Measurements from ENCODE around the gene LCE4A.

Gene LCE4A

DNA sequence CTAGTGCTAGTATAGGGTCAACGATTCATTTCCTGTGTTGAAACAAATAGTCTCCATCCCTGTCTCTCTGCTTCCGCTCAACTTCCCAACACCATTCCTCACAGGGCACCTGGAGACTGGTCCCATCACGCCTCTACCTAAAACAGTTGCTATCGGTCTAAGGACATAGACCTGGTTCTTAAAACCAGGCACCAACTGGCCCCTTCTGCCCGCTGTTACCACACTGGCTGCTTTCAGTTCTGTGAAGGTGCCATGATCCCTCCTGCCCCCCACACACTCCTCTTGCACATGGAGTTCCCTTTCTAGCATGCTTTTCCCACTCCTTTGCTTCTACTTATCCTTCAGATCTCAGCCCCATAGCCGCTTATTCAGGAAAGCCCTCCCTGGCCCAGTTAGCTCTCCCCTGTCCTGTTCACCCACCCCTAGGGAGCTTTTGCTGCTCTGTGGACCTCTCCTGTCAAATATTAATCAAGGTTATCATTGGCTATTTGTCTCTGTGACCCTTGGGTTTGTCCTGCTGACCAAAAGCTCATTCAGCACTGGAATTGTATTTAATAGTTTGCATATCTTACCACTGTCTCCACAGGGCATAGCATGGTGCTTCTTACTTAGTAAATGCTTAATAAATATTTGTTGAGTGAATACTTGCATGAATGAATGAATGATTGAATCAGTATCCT is 37.9 kb downstream of the LCE4A start:
- TF ChIP-seq, protein P1, sequence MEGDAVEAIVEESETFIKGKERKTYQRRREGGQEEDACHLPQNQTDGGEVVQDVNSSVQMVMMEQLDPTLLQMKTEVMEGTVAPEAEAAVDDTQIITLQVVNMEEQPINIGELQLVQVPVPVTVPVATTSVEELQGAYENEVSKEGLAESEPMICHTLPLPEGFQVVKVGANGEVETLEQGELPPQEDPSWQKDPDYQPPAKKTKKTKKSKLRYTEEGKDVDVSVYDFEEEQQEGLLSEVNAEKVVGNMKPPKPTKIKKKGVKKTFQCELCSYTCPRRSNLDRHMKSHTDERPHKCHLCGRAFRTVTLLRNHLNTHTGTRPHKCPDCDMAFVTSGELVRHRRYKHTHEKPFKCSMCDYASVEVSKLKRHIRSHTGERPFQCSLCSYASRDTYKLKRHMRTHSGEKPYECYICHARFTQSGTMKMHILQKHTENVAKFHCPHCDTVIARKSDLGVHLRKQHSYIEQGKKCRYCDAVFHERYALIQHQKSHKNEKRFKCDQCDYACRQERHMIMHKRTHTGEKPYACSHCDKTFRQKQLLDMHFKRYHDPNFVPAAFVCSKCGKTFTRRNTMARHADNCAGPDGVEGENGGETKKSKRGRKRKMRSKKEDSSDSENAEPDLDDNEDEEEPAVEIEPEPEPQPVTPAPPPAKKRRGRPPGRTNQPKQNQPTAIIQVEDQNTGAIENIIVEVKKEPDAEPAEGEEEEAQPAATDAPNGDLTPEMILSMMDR (IDR thresholded peaks at IDR 0.05; ENCODE audit: low read depth, low read length): no peak
- no peak for DNase-seq (ENCODE audit: extremely low read depth, low read depth)

DNA sequence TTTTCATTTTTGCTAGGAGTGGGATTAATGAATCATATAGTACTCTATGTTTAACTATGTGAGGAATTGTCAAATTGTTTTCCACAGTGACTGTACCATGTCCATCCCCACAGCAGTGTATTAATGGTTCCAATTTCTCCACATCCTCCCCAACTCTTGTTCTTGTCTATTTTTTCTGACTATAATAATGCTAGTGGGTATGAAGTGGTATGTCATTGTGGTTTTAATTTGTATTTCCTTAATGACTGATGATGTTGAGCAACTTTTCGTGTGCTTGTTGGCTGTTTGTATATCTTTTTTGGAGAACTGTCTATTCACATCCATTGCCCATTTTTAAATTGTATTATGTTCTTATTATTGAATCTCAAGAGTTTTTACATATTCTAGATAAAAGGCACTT is 39.9 kb downstream of the LCE4A start:
- TF ChIP-seq, protein P1 (IDR thresholded peaks at IDR 0.05; ENCODE audit: low read depth, low read length): no peak
- no peak for DNase-seq (ENCODE audit: extremely low read depth, low read depth)

- TF ChIP-seq, protein P1 (IDR thresholded peaks at IDR 0.05; ENCODE audit: low read depth, low read length): no peak
- no peak for DNase-seq (ENCODE audit: extremely low read depth, low read depth)
These were observed 44.3 kb downstream of the LCE4A start for GRCh38 chr1:152752225-152752624.

GRCh38 chr1:152753586-152753985 is 45.6 kb downstream of the LCE4A start:
- no peak for DNase-seq (ENCODE audit: extremely low read depth, low read depth)
- TF ChIP-seq, protein P1 (IDR thresholded peaks at IDR 0.05; ENCODE audit: low read depth, low read length): no peak

- DNase-seq (ENCODE audit: extremely low read depth, low read depth): no peak
- TF ChIP-seq, protein P1 (IDR thresholded peaks at IDR 0.05; ENCODE audit: low read depth, low read length): no peak
These were observed 48.9 kb downstream of the LCE4A start for GRCh38 chr1:152756872-152757271.

- TF ChIP-seq, protein P1 (IDR thresholded peaks at IDR 0.05; ENCODE audit: low read depth, low read length): no peak
- DNase-seq (ENCODE audit: extremely low read depth, low read depth): no peak
These were observed 49.8 kb downstream of the LCE4A start, which contains the start of gene KPRP for GRCh38 chr1:152757747-152758146. Gene KPRP, plus strand, starts transcription at chr1:152758025. Its CDS starts 1,564 bp downstream, at chr1:152759589.

DNA sequence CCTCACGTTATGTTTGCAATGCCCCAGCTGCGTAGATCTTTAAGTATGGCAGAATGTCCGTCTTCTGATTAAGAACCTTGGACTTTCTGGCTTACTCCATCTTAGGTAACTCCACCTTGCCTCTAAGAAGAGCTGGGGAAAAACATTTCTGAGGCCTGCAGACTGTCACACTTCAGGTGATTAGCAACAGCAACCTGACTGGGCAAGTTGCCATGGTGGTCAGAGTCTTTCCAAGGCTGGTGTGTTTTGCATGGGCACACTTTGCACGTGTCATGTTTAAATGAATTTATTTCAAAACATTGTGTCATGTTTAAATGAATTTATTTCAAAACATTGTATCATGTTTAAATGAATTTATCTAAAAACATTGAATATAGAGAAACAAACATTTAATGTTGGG is 50.7 kb downstream of the LCE4A start:
- DNase-seq (ENCODE audit: extremely low read depth, low read depth): no peak
- TF ChIP-seq, protein P1 (IDR thresholded peaks at IDR 0.05; ENCODE audit: low read depth, low read length): no peak
